BE2C (cell line): ENCODE data around the gene KLHDC7B.

ENCODE experiments used
- DNase-seq: peaks from one replicate; pipeline ENCODE4 v3.0.0-alpha.2; 2020
- H3K27me3 ChIP-seq: fragments of 250-450 bp; sonication (Bioruptor Pico); 2 replicates; pipeline ENCODE4 v1.5.1; 2020; ENCODE audit warnings: mild to moderate bottlenecking
- H3K36me3 ChIP-seq: fragments of 250-450 bp; sonication (Bioruptor Pico); 2 replicates; pipeline ENCODE4 v1.5.1; 2020; ENCODE audit warnings: mild to moderate bottlenecking
- H3K4me1 ChIP-seq: fragments of 250-450 bp; sonication (Bioruptor Pico); 2 replicates; pipeline ENCODE4 v1.5.1; 2020
- H3K4me3 ChIP-seq: 2 replicates; pipeline ENCODE4 v1.5.1; 2011; ENCODE audit warnings: low read depth, low read length
- H3K9me3 ChIP-seq: fragments of 250-450 bp; sonication (Bioruptor Pico); 2 replicates; pipeline ENCODE4 v1.5.1; 2020
- CTCF ChIP-seq: IDR thresholded peaks from 2 replicates; pipeline ENCODE4 v1.5.1; 2012; ENCODE audit warnings: mild to moderate bottlenecking, low read depth, low read length

The KLHDC7B gene

GRCh38 chr22:50568626-50569025, 22.9 kb downstream of the KLHDC7B start:
- Histone ChIP-seq H3K36me3 (peaks cover 7% of the 10 kb centered on the region; the same call in 1 of the 2 replicates), H3K4me3 (no peak overlapping the region), H3K4me1 (no peaks in the 10 kb centered on the region), H3K27me3 (0 out of 2 replicates have a peak, but pooled peaks cover under 1% of the 10 kb centered on the region), H3K9me3 (no peaks in the 10 kb centered on the region)
- no peak for TF ChIP-seq CTCF
- no peak for DNase-seq

GRCh38 chr22:50569041-50569459, 23.4 kb downstream of the KLHDC7B start:
- no peak for DNase-seq
- peaks cover 7% of the 10 kb centered on the region; the same call in 1 of the 2 replicates for H3K36me3 ChIP-seq
- no peaks in the 10 kb centered on the region for H3K9me3 ChIP-seq
- H3K4me3 ChIP-seq = no peak overlapping the region
- no peaks in the 10 kb centered on the region for H3K4me1 ChIP-seq
- no peak for TF ChIP-seq CTCF
- no peaks in the 10 kb centered on the region for H3K27me3 ChIP-seq

GRCh38 chr22:50569896-50570535, 24.3 kb downstream of the KLHDC7B start:
- DNase-seq = no peak
- peaks cover 7% of the 10 kb centered on the region; the same call in 1 of the 2 replicates for H3K36me3 ChIP-seq
- no peak overlapping the region for H3K4me3 ChIP-seq
- H3K27me3 ChIP-seq = no peaks in the 10 kb centered on the region
- no peaks in the 10 kb centered on the region for H3K9me3 ChIP-seq
- no peak for TF ChIP-seq CTCF
- no peaks in the 10 kb centered on the region for H3K4me1 ChIP-seq

GRCh38 chr22:50570861-50571260, 25.2 kb downstream of the KLHDC7B start:
- H3K27me3 ChIP-seq = no peaks in the 10 kb centered on the region
- H3K36me3 ChIP-seq = peaks cover 7% of the 10 kb centered on the region; the same call in 1 of the 2 replicates
- DNase-seq = no peak
- no peaks in the 10 kb centered on the region for H3K4me1 ChIP-seq
- no peak for TF ChIP-seq CTCF
- no peaks in the 10 kb centered on the region for H3K9me3 ChIP-seq
- no peak overlapping the region for H3K4me3 ChIP-seq

- Histone ChIP-seq H3K27me3 (no peaks in the 10 kb centered on the region), H3K36me3 (peaks cover 7% of the 10 kb centered on the region; the same call in 1 of the 2 replicates), H3K9me3 (no peaks in the 10 kb centered on the region), H3K4me3 (no peak overlapping the region), H3K4me1 (no peaks in the 10 kb centered on the region)
- no peak for DNase-seq
- TF ChIP-seq CTCF = no peak
Observed at GRCh38 chr22:50571264-50572175, 25.8 kb downstream of the KLHDC7B start.
